HepG2 (cell line): ENCODE measurements around the gene ATP23. TPM values are rescaled to one million over a fixed set of nuclear protein-coding genes. Genes with fewer than 3 reads are reported as not detected.

Experiments
- KLF11 ChIP-seq: IDR thresholded peaks from 2 replicates; pipeline ENCODE4 v1.6.1; 2016; ENCODE audit warnings: missing compliant biosample characterization
- POGZ ChIP-seq: sonication (generic); formaldehyde crosslinking; IDR thresholded peaks from 2 replicates; pipeline ENCODE4 v1.4.0; 2020; ENCODE audit warnings: mild to moderate bottlenecking, missing genetic modification reagents
- XRCC5 ChIP-seq: fragments of 200-400 bp; formaldehyde crosslinking; optimal IDR thresholded peaks from 2 replicates; pipeline ENCODE3; 2017; ENCODE audit warnings: mild to moderate bottlenecking, low read length
- ZNF124 ChIP-seq: sonication (generic); formaldehyde crosslinking; IDR thresholded peaks from 2 replicates; pipeline ENCODE4 v1.4.0; 2020; ENCODE audit warnings: missing genetic modification reagents
- ZNF274 ChIP-seq: sonication (generic); formaldehyde crosslinking; IDR thresholded peaks from 2 replicates; pipeline ENCODE4 v1.5.1; 2020; ENCODE audit warnings: mild to moderate bottlenecking, missing genetic modification reagents
- polyA plus RNA-seq, 8 experiments: library from polyadenylated mRNA; depleted of rRNA in 3 of 8; stranded (reverse) in 7 of 8; unstranded in 1 of 8; fragments of >200 nt; fragmentation: Illumina TruSeq in 4 of 8; extraction: Trizol in 4 of 8; gene quantifications; 2 replicates each; pipeline versions ENCODE4 v1.2.1 to v1.2.3, GENCODE V29; 2011 to 2016; ENCODE audit warnings: low read depth in 4 of 8, missing spikeins in 1 of 8, mixed read lengths in 1 of 8; ENCODE audit not compliant: insufficient read depth in 1 of 8
- total RNA-seq, 5 experiments: library from RNA; depleted of rRNA; stranded (reverse); fragments of >200 nt; fragmentation: Illumina TruSeq; extraction: Trizol; gene quantifications; 2 replicates each; pipeline ENCODE4 v1.2.3, GENCODE V29; 2016; ENCODE audit warnings: low read depth in 1 of 5
- TF ChIP-seq, protein P1 (sequence below), 2 experiments: fragments of 450-650 bp in 1 of 2; sonication (generic) in 1 of 2; formaldehyde crosslinking in 1 of 2; IDR thresholded peaks; 2 replicates each; pipeline versions ENCODE4 v1.6.1 to v1.8.0; 2016 to 2022; ENCODE audit warnings: antibody characterized with exemption in 1 of 2, mild to moderate bottlenecking in 1 of 2, missing genetic modification reagents in 1 of 2
- TF ChIP-seq, protein P2 (sequence below): sonication (generic); formaldehyde crosslinking; IDR thresholded peaks from 2 replicates; pipeline ENCODE4 v1.5.0; 2020; ENCODE audit warnings: mild to moderate bottlenecking, missing genetic modification reagents

Gene ATP23
- total and polyA plus RNA-seq, 2 of the 13 experiments (the other 11 are each of a cell fraction or from before 2014, with no cell fraction given) = 12.1 to 14.7 TPM

- TF ChIP-seq, protein P1, sequence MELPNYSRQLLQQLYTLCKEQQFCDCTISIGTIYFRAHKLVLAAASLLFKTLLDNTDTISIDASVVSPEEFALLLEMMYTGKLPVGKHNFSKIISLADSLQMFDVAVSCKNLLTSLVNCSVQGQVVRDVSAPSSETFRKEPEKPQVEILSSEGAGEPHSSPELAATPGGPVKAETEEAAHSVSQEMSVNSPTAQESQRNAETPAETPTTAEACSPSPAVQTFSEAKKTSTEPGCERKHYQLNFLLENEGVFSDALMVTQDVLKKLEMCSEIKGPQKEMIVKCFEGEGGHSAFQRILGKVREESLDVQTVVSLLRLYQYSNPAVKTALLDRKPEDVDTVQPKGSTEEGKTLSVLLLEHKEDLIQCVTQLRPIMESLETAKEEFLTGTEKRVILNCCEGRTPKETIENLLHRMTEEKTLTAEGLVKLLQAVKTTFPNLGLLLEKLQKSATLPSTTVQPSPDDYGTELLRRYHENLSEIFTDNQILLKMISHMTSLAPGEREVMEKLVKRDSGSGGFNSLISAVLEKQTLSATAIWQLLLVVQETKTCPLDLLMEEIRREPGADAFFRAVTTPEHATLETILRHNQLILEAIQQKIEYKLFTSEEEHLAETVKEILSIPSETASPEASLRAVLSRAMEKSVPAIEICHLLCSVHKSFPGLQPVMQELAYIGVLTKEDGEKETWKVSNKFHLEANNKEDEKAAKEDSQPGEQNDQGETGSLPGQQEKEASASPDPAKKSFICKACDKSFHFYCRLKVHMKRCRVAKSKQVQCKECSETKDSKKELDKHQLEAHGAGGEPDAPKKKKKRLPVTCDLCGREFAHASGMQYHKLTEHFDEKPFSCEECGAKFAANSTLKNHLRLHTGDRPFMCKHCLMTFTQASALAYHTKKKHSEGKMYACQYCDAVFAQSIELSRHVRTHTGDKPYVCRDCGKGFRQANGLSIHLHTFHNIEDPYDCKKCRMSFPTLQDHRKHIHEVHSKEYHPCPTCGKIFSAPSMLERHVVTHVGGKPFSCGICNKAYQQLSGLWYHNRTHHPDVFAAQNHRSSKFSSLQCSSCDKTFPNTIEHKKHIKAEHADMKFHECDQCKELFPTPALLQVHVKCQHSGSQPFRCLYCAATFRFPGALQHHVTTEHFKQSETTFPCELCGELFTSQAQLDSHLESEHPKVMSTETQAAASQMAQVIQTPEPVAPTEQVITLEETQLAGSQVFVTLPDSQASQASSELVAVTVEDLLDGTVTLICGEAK (IDR thresholded peaks at IDR 0.05) = no peak
- TF ChIP-seq, protein P1 (CRISPR knock-in tag; IDR thresholded peaks at IDR 0.05) = no peak
- TF ChIP-seq, protein P2, sequence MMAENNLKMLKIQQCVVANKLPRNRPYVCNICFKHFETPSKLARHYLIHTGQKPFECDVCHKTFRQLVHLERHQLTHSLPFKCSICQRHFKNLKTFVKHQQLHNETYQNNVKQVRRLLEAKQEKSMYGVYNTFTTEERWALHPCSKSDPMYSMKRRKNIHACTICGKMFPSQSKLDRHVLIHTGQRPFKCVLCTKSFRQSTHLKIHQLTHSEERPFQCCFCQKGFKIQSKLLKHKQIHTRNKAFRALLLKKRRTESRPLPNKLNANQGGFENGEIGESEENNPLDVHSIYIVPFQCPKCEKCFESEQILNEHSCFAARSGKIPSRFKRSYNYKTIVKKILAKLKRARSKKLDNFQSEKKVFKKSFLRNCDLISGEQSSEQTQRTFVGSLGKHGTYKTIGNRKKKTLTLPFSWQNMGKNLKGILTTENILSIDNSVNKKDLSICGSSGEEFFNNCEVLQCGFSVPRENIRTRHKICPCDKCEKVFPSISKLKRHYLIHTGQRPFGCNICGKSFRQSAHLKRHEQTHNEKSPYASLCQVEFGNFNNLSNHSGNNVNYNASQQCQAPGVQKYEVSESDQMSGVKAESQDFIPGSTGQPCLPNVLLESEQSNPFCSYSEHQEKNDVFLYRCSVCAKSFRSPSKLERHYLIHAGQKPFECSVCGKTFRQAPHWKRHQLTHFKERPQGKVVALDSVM (CRISPR knock-in tag) = no peak
- TF ChIP-seq ZNF274 (CRISPR knock-in tag) (no peak), POGZ (CRISPR knock-in tag) (no peak), KLF11 (CRISPR knock-in tag) (no peak), XRCC5 (no peak), ZNF124 (CRISPR knock-in tag) (no peak)
These were observed 45.3 kb upstream of the ATP23 start (continued) for GRCh38 chr12:57896115-57896433.
